ENCODE results near the gene ITGA11.
A peak's percentile ranks its signal among the peaks of the same experiment; 100 is the strongest.

Gene ITGA11

GRCh38 chr15:68396068-68396467 is 35.9 kb downstream of the ITGA11 start:
- Histone ChIP-seq H3K4me1 (peaks cover 6 to 14% (median 8%) of the 10 kb centered on the region in 10 experiments), H3K9me3 (replicated peaks in 1 of 11) (peaks cover 0 to 20% (median 11%) of the 10 kb centered on the region in 11 experiments; a peak in 17 of 22 replicates), H3K27ac (no peak overlapping the region), H4K20me1 (no peaks in the 10 kb centered on the region), H3K4me2 (no peak overlapping the region), H3K36me3 (no peaks in the 10 kb centered on the region), H3K27me3 (no peaks in the 10 kb centered on the region), H3K4me3 (no peak overlapping the region), H3K9ac (no peak overlapping the region)
- TF ChIP-seq Cebpa-rat (IDR thresholded peaks at IDR 0.05) = no peak

DNA sequence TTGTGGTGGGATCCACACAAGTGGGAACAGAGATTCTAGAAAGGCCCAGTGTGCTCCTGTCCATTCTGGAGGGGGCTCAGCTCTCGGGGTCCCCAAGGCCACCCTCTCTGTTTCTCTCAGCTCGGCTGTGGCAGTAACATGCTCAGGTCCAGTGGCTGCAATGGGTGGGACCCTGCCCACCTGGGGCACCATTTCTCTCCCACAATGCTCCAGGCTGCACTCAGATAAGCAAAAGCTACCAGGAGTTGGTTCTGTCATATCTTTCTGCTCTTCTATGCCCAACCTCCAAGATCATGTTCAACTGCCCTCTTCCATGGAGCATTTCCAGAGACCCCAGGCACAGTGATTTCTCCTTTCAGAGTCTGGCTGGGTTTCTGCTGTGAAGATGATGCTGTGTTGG is 40.8 kb downstream of the ITGA11 start:
- 0 out of 20 replicates have a peak overlapping the region, but pooled peaks of 1 of the 10 experiments have one; percentile 47 for H3K4me3 ChIP-seq
- peak overlapping the region in 9 of 11 experiments; percentile 78 to 92 (median 87); a peak in 18 of 22 replicates for H3K27ac ChIP-seq
- H3K9ac ChIP-seq = peak overlapping the region in 7 of 11 experiments; percentile 72 to 81 (median 78); a peak in 13 of 22 replicates
- H3K4me2 ChIP-seq = peak overlapping the region; percentile 74 to 92 (median 85)
- no peak for TF ChIP-seq Cebpa-rat (IDR thresholded peaks at IDR 0.05)
- peaks cover 25 to 45% (median 36%) of the 10 kb centered on the region in 10 experiments for H3K4me1 ChIP-seq
- no peaks in the 10 kb centered on the region for H3K36me3 ChIP-seq
- H4K20me1 ChIP-seq = no peaks in the 10 kb centered on the region
- H3K27me3 ChIP-seq = no peaks in the 10 kb centered on the region
- peaks cover 0 to 14% (median 11%) of the 10 kb centered on the region in 11 experiments; a peak in 17 of 22 replicates for H3K9me3 ChIP-seq (replicated peaks in 1 of 11)

DNA sequence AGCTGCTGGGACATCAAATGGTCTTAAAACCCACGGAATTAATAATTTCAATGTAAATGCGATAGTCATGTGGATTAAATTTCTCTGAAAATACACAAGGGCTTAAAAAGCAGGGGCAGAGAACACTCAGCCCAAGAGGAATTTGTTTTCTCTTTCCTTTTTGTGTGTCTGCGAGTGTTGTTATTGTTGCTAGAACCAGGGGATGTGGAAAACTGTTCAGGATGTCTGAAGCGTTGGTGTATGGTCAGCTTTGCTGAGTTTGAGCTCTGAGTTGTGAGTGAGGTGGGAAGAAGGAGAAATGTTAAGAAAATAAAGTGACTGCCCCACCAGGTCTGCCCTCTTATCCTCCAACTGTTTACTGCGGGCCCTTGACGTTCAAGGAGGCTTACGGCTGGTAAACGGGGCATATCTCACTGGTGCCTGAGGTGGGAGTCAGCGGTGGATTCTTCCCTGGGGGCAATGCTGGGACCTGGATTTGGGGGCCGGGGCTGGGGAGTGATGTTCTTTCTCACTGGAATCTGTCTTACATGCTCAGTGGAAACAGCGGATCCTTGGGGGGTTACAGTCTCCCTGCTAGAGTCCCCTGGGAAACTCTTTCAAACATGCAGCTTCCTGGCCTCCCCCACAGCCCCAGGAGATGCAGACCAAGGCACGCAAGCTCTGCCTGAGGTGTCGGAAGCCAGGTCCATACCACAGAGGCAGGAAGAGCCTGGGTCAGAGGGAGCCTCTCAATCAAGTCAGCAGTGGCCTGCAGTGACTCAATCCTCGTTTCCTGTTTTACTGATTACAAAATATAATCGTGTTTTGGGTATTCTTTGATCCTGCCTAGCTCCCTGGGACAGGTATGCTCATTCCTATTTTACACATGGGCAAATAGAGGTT is 41.8 kb downstream of the ITGA11 start:
- no peaks in the 10 kb centered on the region for H4K20me1 ChIP-seq
- no peaks in the 10 kb centered on the region for H3K27me3 ChIP-seq
- H3K9ac ChIP-seq = peak overlapping the region in 9 of 11 experiments; percentile 64 to 81 (median 75); a peak in 18 of 22 replicates
- H3K36me3 ChIP-seq = no peaks in the 10 kb centered on the region
- peak overlapping the region in 7 of 10 experiments; percentile 7 to 47 (median 33); a peak in 11 of 20 replicates for H3K4me3 ChIP-seq
- peaks cover 25 to 45% (median 36%) of the 10 kb centered on the region in 10 experiments for H3K4me1 ChIP-seq
- peak overlapping the region; percentile 74 to 92 (median 85) for H3K4me2 ChIP-seq
- peak in 8 of 11 experiments; percentile 40 to 97 (median 85); a peak in 14 of 22 replicates for TF ChIP-seq Cebpa-rat (IDR thresholded peaks at IDR 0.05)
- peaks cover 0 to 14% (median 11%) of the 10 kb centered on the region in 11 experiments; a peak in 17 of 22 replicates for H3K9me3 ChIP-seq (replicated peaks in 1 of 11)
- H3K27ac ChIP-seq = peak overlapping the region in 10 of 11 experiments; percentile 22 to 92 (median 86); a peak in 20 of 22 replicates

DNA sequence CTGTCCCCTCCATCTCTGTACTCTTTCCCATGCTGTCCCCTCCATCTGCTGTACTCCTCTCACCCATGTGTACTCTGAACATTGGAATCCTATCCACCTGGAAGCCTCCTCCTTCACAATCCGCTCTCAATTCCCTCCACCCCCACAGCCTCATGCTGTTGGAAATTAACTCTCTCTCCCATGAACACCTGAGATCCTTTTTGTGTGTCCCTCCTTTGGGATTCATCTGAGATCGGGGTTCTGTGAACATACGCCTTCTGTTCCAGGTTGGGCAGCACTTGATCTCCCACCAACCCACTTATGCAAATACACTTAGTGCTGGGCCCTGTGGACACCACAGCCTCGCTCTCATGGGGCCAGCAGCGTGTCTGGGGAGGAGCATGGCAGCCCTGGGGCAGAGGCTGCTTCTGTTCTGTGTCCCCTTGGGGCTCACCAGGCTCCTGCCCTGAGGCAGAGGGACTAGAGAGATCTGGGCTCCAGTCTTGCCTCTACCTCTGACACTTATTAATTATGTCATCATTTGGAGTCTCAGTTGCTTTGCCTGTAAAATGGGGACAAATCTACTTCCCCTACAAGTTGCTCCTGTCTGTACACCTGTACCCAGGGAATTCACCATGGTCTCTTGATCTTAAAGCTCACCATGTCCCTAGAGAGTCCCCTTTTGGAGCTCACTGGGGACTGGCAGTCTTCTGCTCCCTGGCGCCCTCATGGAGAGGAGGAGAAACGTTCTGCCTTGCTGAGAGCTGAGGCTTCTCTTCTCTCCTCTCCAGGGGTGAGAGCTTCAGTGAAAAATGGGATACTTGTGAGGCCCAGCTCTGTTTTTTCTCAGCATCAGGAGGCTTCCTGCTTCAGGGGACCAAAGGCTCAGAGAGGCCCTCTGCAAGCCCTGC is 42.7 kb downstream of the ITGA11 start:
- Histone ChIP-seq H3K27ac (peak overlapping the region in 10 of 11 experiments; percentile 8 to 92 (median 86); a peak in 18 of 22 replicates), H3K4me3 (peak overlapping the region in 4 of 10 experiments; percentile 28 to 47 (median 34); a peak in 5 of 20 replicates), H4K20me1 (no peaks in the 10 kb centered on the region), H3K4me1 (peaks cover 25 to 45% (median 36%) of the 10 kb centered on the region in 10 experiments), H3K36me3 (no peaks in the 10 kb centered on the region), H3K9ac (peak overlapping the region in 9 of 11 experiments; percentile 64 to 81 (median 75); a peak in 18 of 22 replicates), H3K4me2 (peak overlapping the region; percentile 74 to 92 (median 85)), H3K9me3 (replicated peaks in 1 of 11) (peaks cover 0 to 14% (median 11%) of the 10 kb centered on the region in 11 experiments; a peak in 17 of 22 replicates), H3K27me3 (no peaks in the 10 kb centered on the region)
- no peak for TF ChIP-seq Cebpa-rat (IDR thresholded peaks at IDR 0.05)

DNA sequence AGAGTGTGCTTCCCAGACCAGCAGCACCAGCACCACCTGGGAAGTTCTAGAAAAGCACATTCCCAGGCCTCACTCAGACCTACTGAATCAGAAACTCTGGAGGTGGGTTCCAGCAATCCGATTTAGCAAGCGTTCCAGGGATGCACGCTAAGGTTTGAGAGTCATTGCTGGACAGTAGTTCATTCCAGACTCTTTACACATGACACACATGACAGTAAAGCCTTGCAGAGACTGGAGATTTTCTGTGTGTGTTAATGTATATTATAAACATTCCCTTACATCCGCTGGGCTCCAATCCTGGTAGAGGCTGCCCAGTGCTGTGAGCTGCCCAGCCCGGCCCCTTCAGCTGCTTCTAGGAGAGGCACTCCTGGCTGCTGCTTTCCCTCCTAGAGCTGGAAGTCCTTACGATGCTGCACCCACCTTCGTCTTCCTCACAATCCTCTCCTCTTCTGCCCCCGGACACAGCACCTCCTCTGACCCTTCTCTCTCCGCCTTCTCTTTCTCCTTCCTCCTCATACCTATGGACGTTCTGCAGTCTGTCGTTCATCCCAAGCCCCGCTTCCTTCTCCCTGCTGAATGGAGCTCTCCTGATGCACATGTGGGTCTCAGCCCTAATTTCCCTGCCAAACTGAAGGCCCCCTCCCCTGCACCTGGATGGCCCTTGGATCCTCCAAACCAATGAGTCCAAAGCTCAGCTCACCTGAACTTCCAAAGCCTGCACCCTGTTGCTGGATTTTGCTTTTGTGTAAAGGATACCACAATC is 44.4 kb downstream of the ITGA11 start:
- H3K4me2 ChIP-seq = no peak overlapping the region
- H3K9me3 ChIP-seq (replicated peaks in 1 of 11) = peaks cover 0 to 19% (median 14%) of the 10 kb centered on the region in 11 experiments; a peak in 18 of 22 replicates
- no peak overlapping the region for H3K4me3 ChIP-seq
- no peak overlapping the region for H3K9ac ChIP-seq
- H3K27ac ChIP-seq = no peak overlapping the region; a peak in 2 of 22 replicates
- H3K4me1 ChIP-seq = peaks cover 25 to 45% (median 36%) of the 10 kb centered on the region in 10 experiments
- no peaks in the 10 kb centered on the region for H3K36me3 ChIP-seq
- no peaks in the 10 kb centered on the region for H4K20me1 ChIP-seq
- no peaks in the 10 kb centered on the region for H3K27me3 ChIP-seq
- no peak for TF ChIP-seq Cebpa-rat (IDR thresholded peaks at IDR 0.05)

- peak overlapping the region in 4 of 11 experiments; percentile 3 to 19 (median 8); a peak in 2 of 22 replicates for H3K4me2 ChIP-seq
- peaks cover 0 to 17% (median 10%) of the 10 kb centered on the region in 11 experiments; a peak in 17 of 22 replicates for H3K9me3 ChIP-seq (replicated peaks in 1 of 11)
- no peaks in the 10 kb centered on the region for H3K36me3 ChIP-seq
- H3K4me1 ChIP-seq = peaks cover 25 to 44% (median 33%) of the 10 kb centered on the region in 10 experiments
- TF ChIP-seq Cebpa-rat (IDR thresholded peaks at IDR 0.05) = no peak
- no peaks in the 10 kb centered on the region for H4K20me1 ChIP-seq
- no peak overlapping the region for H3K9ac ChIP-seq
- no peak overlapping the region for H3K4me3 ChIP-seq
- H3K27ac ChIP-seq = peak overlapping the region in 1 of 11 experiments; percentile 37; a peak in 2 of 22 replicates
- H3K27me3 ChIP-seq = no peaks in the 10 kb centered on the region
Measured at GRCh38 chr15:68386587-68387288, 45.2 kb downstream of the ITGA11 start.

Data from BLaER1 treated with 17β-estradiol and CSF1 and Interleukin-3, amounts not matched to agents 10 nM and 100 nM (cell line).